Glomerular visceral epithelial cell (primary cell): Measurements from ENCODE around the gene MICAL1.

Experiments
- DNase-seq: peaks from one replicate; pipeline ENCODE4 v3.0.0-alpha.2; 2016; ENCODE audit errors: extremely low spot score

The MICAL1 gene, protein sequence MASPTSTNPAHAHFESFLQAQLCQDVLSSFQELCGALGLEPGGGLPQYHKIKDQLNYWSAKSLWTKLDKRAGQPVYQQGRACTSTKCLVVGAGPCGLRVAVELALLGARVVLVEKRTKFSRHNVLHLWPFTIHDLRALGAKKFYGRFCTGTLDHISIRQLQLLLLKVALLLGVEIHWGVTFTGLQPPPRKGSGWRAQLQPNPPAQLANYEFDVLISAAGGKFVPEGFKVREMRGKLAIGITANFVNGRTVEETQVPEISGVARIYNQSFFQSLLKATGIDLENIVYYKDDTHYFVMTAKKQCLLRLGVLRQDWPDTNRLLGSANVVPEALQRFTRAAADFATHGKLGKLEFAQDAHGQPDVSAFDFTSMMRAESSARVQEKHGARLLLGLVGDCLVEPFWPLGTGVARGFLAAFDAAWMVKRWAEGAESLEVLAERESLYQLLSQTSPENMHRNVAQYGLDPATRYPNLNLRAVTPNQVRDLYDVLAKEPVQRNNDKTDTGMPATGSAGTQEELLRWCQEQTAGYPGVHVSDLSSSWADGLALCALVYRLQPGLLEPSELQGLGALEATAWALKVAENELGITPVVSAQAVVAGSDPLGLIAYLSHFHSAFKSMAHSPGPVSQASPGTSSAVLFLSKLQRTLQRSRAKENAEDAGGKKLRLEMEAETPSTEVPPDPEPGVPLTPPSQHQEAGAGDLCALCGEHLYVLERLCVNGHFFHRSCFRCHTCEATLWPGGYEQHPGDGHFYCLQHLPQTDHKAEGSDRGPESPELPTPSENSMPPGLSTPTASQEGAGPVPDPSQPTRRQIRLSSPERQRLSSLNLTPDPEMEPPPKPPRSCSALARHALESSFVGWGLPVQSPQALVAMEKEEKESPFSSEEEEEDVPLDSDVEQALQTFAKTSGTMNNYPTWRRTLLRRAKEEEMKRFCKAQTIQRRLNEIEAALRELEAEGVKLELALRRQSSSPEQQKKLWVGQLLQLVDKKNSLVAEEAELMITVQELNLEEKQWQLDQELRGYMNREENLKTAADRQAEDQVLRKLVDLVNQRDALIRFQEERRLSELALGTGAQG

DNA sequence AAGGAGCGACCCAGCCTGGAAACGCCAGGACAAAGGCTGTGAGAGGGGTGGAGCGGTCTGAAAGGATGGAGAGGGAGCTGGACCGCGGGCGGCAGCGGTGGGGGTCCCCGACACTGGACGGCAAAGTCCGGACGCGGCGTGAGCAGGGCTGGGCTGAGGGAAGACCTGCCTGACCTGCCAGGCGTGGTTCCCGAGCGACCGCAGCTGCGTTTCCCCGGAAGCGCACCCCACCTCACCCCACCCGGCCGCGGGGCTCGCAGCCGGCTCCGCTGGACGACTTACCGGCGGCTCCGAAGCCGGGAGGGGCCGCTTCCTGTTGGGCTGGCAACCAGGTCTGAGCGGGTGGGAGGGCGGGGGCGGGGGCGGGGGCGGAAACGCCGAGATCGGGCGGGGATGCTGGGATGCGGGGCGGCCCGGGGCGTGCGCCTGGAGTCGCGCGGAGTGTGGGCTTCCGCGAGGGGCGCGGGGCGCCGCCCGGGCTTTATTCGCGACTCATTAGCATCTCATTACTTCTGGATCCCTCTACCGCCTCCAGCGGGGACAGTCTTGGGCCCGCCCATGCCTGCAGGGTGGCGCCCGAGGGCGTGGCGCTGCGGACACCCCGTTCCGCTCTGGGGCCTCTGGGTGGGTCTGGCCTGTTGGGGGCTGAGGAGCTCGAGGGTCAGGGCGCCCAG is at the start of gene MICAL1:
Gene MICAL1, minus strand, starts transcription at position 336 of the 674 bp plus-strand sequence. CDS start 1,576 bp downstream, outside the sequence.
- peak; percentile 71 for DNase-seq

GRCh38 chr6:109503327-109504224 is 48.0 kb upstream of the MICAL1 start:
- peak; percentile 5 for DNase-seq

GRCh38 chr6:109498936-109499335 is 43.4 kb upstream of the MICAL1 start:
- no peak for DNase-seq

- no peak for DNase-seq
Observed at GRCh38 chr6:109498052-109498451, 42.5 kb upstream of the MICAL1 start.

DNA sequence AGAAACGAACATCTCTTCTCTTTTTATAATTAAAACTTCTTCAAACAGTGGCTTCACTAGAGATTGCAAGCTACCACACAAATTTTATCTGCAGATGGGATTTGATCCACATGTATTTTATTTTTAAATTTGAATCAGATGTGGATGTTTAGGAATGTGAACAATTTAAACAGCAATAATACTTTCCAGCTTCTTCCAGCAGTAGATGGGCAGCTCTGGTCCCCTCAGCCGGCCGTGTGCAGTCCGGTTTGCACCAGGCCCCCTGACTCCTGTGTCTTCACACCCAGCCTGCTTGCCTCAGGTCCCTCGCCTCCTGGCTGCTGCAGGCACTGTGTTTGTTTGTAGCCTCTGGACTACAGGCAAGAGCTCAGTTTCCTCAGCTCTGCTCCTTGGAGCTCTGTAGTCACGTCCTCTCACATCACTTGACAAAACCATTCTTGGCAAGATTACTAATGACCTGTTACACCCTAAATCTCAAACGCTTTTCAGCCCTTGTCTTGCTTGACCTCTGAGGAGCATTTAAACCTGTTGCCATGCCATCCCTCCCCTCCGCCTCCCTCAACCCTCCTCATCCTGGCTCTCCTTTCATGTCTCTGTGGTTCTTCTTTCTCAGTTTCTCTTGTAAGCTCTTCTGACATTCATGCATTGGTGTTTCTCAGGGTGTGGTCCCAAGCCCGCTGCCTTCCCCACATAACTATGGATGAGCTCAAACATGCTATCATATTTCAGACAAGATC is 40.6 kb upstream of the MICAL1 start:
- DNase-seq = no peak

- DNase-seq = no peak
Observed at GRCh38 chr6:109493865-109494264, 38.3 kb upstream of the MICAL1 start.

GRCh38 chr6:109491207-109491938 is 35.8 kb upstream of the MICAL1 start:
- no peak for DNase-seq

GRCh38 chr6:109490713-109491112 is 35.1 kb upstream of the MICAL1 start:
- DNase-seq = no peak

GRCh38 chr6:109488001-109488400 is 32.4 kb upstream of the MICAL1 start:
- DNase-seq = no peak

- no peak for DNase-seq
Observed at GRCh38 chr6:109486068-109486467, 30.5 kb upstream of the MICAL1 start.

DNA sequence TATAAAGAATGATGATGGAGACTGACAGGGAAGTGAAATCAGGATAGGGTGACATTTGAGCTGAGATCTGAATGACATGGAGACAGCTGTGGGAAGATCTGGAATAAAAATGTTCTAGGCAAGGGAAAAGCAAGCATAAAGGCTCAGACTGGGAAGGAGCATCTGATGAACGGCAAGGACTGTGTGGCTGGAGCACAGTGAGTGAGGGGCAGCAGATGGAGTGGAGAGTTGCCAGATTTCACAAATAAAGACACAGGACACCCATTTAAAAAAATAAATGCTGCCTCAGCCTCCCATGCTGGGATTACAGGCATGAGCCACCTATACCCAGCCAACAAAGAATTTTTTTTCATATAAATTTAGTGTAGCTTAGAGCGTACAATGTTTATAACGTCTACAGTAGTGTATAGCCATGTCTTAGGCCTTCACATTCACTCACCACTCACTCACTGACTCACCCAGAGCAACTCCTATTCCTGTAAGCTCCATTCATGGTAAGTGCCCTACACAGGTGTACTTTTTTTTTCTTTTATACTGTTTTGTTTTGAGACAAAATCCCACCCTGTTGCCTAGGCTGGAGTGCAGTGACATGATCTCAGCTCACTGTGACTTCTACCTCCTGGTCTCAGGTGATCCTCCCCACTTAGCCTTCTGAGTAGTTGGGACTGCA is 29.8 kb upstream of the MICAL1 start:
- no peak for DNase-seq

DNA sequence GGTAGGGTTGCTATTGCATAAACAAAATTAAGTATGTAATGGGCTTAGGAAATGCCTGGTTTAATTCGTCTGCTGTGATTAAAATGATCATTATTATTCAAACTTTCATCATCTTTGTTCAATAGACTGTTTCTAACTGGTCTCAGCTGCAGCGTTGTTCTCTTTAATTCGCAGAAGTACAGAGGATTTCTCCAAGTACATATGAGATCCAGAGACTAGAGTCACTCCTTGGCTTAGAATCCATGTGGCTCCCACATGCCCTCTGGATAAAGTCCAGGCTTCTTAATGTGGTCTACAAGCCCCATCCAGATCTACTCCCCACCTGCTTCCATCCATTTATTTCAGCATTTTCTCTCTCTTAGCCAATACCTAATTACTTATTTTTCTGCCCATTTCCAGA is 28.6 kb upstream of the MICAL1 start:
- no peak for DNase-seq

GRCh38 chr6:109483735-109484057 is 28.1 kb upstream of the MICAL1 start:
- no peak for DNase-seq

DNA sequence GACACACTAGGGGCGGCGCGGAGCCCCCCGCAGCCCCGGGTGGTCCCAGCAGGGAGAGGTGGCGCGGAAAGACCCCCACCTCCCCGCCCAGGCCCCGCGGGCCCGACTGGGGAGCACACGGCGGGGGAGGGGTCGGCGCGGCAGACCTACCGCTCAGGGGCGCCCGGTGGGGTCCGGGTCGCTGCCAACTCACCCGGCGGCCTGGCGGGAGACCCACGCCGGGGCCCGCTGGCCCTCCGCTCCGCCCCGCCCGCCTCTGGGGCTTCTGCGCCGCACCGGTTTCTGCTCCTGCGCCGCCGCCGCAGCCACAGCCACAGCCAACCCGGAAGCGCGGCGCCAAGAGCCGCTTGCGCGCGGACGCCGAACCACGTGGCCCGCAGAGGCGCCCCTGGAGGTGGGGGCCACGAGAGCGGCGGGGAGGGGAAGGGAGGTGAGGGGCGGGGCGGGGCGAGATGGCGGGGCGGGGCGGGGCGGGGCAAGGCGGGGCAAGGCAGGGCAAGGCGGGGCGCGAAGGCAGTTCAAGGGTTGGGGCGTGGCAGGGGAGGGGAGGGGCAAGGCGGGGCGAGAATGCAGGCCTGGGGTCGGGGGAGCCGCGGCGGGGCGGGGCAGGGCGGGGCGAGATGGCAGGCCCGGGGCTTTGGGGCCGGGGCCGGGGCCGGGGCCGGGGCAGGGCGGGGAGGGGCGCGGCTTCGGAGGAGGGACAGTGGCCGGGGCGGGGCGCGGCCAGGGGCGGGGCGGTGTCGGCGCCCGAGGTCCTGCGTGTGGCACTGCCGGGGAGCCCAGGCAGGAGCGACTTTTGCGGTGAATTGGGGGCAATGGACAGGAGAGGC is 27.5 kb upstream of the MICAL1 start, which contains the start of gene ZBTB24:
Gene ZBTB24, minus strand, starts transcription at position 315 of the 830 bp plus-strand sequence. CDS start 1,193 bp downstream, outside the sequence.
- peak; percentile 91 for DNase-seq

DNA sequence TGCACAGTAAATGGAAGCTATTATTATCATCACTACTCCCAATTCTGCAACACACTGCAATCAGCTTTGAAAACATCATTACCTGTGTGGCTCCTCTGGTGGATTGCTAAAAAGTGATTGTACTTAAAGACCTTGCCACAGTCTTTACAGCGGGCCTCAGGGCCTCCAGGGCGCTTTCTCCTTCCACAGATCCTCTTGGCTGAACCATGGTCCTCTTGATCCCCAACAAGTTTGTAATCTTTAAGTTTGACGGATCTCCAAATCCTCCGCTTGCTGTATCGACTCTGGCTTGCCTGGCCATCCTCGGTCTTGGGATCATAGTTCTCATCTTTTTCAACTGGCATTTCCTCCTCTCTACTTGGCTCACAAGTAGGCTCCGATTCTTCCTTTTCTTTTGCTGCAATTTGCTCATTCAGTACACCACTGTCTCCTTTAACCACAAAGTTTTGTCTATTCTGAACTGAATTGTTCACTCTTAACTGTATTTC is 25.5 kb upstream of the MICAL1 start:
- no peak for DNase-seq

GRCh38 chr6:109478841-109479624 is 23.5 kb upstream of the MICAL1 start:
- DNase-seq = no peak
